ENCODE measurements around the gene AGBL4. TPM values are rescaled to one million over a fixed set of nuclear protein-coding genes. Genes with fewer than 3 reads are reported as not detected.
A peak's percentile ranks its signal among the peaks of the same experiment; 100 is the strongest.

The AGBL4 gene
- polyA plus RNA-seq, 1 donor from 2014 or later, result not detected

DNA sequence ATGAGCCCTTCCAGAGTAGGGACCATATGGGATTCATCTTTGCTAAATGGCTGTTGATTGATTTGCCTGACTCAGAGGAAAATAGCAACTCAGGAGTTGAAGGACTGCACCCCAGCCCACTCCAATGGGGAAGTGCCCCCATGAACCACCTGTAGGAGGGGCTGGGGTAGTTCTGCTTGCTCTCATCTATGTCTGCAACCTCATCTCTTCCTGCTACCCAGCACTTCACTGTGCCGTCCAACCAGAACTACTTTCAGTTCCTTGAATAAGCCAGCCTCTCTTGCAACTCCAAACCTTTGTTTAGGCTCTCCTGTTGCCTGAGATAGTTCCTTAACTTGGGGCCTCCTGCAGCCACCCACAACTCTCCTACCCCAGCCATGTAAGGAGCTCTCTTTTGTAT, 1273.6 kb downstream of the AGBL4 start:
- Mint-ChIP-seq H3K36me3 (peaks cover 7% of the 10 kb centered on the region), H3K4me3 (peak overlapping the region in 3 of 4 donors; percentile 25 to 75 (median 30)), H3K27ac (peak overlapping the region in 1 of 3 donors; percentile 84), H3K9me3 (no peaks in the 10 kb centered on the region), H3K27me3 (no peaks in the 10 kb centered on the region), H3K4me1 (peaks cover 19 to 42% (median 32%) of the 10 kb centered on the region in 3 donors)

DNA sequence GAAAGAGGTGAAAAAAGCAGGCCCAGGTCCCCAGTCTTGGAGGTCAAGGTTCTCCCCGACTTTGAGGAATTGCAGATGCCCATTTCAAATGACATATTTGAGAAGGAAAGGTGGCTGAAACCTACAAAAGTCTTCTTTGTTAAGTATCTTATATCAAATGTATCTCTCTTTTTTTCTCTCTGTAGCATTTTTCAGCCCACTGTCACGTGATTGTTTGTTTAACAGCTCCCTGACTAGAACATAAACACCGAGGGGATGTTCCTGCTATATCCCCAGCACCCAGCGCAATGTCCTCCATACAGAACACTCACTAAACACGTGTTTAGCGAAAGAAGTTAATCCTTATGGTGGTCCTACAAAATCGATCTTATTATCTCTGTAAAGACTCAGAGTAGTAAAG, 1274.7 kb downstream of the AGBL4 start:
- no peaks in the 10 kb centered on the region for H3K9me3 Mint-ChIP-seq
- peaks cover 13 to 33% (median 23%) of the 10 kb centered on the region in 3 donors for H3K4me1 Mint-ChIP-seq
- H3K27ac Mint-ChIP-seq, result no peak overlapping the region
- H3K36me3 Mint-ChIP-seq, result peaks cover 7% of the 10 kb centered on the region
- H3K27me3 Mint-ChIP-seq, result no peaks in the 10 kb centered on the region
- H3K4me3 Mint-ChIP-seq, result no peak overlapping the region

DNA sequence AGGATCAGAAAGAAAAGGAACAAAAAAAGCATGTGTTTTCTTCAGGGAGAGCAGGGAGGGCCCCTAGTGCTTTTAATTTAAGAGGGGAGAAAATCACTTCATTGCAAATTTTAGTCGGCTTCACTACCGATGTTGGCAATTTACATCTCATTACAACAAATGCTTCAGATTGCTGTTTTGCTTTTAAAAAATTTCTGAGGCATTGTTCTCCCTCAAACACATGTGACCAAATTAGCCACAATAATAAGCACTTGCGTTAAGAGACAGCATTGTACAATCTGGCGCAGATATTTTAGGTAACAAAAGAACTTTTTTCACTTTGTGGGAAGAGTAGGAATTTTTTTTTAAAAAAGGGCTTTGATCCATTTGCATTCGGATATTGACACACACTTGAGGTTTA, 1276.8 kb downstream of the AGBL4 start:
- H3K36me3 Mint-ChIP-seq, result peaks cover 4% of the 10 kb centered on the region
- H3K4me1 Mint-ChIP-seq, result peaks cover 6 to 22% (median 16%) of the 10 kb centered on the region in 3 donors
- no peak overlapping the region for H3K4me3 Mint-ChIP-seq
- H3K9me3 Mint-ChIP-seq, result no peaks in the 10 kb centered on the region
- peak overlapping the region in 1 of 3 donors; percentile 14 for H3K27ac Mint-ChIP-seq
- H3K27me3 Mint-ChIP-seq, result no peaks in the 10 kb centered on the region

DNA sequence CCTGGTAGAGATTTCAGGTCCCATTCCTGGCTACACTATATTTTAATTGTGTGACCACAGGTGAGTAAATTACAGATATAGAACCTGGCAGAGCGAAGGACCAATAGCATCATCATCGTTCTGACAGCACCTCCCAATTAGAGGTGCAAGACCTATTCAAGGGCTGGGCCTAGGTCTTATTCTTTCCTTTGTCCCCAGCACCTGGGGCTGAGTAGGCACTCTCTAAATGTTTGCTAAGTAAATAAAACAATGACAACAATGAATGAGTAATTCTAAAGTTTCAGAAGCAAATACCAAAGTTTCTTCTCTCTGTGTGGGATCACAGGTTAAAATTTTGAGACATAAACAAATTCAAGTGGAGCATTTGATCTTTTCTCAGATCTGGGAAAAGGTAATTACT, 1279.7 kb downstream of the AGBL4 start:
- H3K4me3 Mint-ChIP-seq, result no peak overlapping the region
- no peaks in the 10 kb centered on the region for H3K27me3 Mint-ChIP-seq
- H3K36me3 Mint-ChIP-seq, result peaks cover 4% of the 10 kb centered on the region
- H3K9me3 Mint-ChIP-seq, result no peaks in the 10 kb centered on the region
- H3K27ac Mint-ChIP-seq, result no peak overlapping the region
- peaks cover 0 to 5% (median 3%) of the 10 kb centered on the region in 3 donors for H3K4me1 Mint-ChIP-seq

DNA sequence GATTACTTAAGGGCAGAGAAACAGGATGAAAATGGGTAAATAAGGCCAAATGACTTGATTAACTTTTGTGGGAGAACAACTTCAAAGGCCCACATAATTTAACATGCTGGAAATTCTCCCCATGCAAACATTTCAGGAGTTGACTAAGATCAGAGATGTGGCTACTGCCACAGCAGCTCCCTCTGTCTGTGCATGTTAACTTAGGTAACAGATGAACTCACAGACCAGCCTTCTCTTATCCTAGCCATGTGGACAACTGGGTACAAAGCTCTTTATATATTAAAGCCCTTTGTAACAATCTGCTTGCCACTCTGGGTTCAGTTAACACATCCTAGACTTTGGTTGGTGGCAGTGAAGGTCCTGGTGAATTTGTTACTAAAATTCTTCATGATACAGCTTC, 1280.3 kb downstream of the AGBL4 start:
- no peak overlapping the region for H3K4me3 Mint-ChIP-seq
- H3K36me3 Mint-ChIP-seq, result peaks cover 6% of the 10 kb centered on the region
- H3K27me3 Mint-ChIP-seq, result no peaks in the 10 kb centered on the region
- H3K4me1 Mint-ChIP-seq, result peaks cover 0 to 5% (median 1%) of the 10 kb centered on the region in 3 donors
- no peaks in the 10 kb centered on the region for H3K9me3 Mint-ChIP-seq
- H3K27ac Mint-ChIP-seq, result no peak overlapping the region

DNA sequence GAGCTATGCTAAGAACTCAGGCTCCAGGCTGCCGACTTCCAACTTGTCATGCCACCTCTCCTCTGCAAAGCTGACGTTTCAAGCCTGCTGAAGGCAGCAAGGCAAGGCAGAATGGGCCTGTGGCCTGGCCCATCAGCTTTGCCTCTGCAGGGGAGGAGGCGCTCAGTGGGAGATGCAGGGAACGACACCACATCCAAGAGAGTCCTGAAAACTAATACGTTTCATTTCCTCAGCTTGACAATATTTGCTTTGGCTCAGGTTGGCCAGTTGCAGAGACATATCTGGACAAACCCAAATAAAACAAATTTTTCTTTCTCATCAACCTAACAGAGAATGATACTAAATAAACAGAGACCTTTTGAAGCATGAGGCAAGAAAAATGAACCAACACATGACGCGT, 1282.4 kb downstream of the AGBL4 start:
- H3K4me3 Mint-ChIP-seq, result no peak overlapping the region
- no peaks in the 10 kb centered on the region for H3K9me3 Mint-ChIP-seq
- H3K4me1 Mint-ChIP-seq, result peaks cover 0 to 4% (median 0%) of the 10 kb centered on the region in 3 donors
- no peaks in the 10 kb centered on the region for H3K27me3 Mint-ChIP-seq
- no peak overlapping the region for H3K27ac Mint-ChIP-seq
- H3K36me3 Mint-ChIP-seq, result peaks cover 6% of the 10 kb centered on the region

DNA sequence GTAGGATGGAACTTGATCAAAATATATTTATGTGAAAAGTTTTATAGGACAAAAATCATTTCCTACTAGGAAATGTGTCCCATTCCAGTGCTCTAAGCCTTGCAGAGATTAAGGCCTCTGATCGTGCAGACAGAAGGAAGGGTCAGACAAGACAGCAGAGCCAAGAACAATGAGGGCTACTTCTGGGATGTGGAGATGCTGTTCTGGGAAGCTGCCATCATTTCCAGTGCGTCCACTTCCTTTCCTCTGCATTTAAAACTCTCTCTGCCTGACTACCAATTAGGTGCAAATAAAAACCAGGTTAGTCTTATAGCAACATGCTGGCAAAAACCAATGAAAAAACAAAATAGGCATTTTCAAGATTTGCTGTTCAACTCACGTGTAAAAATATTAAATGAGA, 1283.1 kb downstream of the AGBL4 start:
- no peak overlapping the region for H3K4me3 Mint-ChIP-seq
- peaks cover 0 to 4% (median 0%) of the 10 kb centered on the region in 3 donors for H3K4me1 Mint-ChIP-seq
- no peak overlapping the region for H3K27ac Mint-ChIP-seq
- peaks cover 5% of the 10 kb centered on the region for H3K36me3 Mint-ChIP-seq
- H3K27me3 Mint-ChIP-seq, result no peaks in the 10 kb centered on the region
- H3K9me3 Mint-ChIP-seq, result no peaks in the 10 kb centered on the region

DNA sequence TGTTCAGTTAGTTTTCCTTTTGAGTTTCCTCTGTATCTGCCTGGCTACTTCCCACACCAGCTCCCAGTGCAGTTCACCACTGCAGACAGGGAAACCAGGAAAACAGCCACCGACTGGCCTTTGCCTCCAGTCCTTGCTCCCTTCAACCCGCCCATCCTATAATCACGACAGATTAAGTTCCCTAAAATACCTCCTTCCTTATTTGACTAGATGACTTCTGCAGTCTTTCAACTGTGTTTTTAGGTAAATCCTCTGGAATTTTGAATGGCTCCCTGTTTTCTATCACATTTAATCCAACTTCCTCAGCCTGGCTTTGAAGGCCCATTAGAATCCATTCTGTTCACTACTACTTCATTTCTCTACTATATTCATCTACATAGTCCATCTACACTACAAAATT, 1284.7 kb downstream of the AGBL4 start:
- Mint-ChIP-seq H3K4me3 (peak overlapping the region in 1 of 4 donors; percentile 33), H3K27me3 (no peaks in the 10 kb centered on the region), H3K4me1 (peaks cover 0 to 4% (median 0%) of the 10 kb centered on the region in 3 donors), H3K36me3 (peaks cover 9% of the 10 kb centered on the region), H3K27ac (no peak overlapping the region), H3K9me3 (no peaks in the 10 kb centered on the region)

DNA sequence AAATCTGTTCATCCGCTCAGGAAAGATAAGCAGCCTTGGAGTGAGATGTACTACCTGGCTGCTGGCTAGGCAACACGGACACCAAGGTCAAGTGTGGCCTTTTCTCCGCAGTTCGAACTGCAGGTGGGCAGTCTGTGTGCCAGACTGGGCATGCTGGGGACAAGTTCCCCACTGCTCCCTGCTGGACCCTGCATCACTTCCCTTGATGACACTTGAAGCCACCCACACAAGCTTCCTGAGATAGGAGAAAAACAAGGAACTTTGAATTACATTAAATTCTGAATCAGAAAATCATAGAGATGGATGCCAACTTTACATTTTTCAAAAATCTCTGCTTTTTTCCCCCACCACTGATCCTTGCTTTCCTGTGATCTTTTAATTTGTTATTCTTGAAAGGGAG, 1285.4 kb downstream of the AGBL4 start:
- Mint-ChIP-seq H3K9me3 (no peaks in the 10 kb centered on the region), H3K4me1 (peaks cover 0 to 4% (median 1%) of the 10 kb centered on the region in 3 donors), H3K27ac (no peak overlapping the region), H3K27me3 (no peaks in the 10 kb centered on the region), H3K36me3 (peaks cover 9% of the 10 kb centered on the region), H3K4me3 (no peak overlapping the region)

DNA sequence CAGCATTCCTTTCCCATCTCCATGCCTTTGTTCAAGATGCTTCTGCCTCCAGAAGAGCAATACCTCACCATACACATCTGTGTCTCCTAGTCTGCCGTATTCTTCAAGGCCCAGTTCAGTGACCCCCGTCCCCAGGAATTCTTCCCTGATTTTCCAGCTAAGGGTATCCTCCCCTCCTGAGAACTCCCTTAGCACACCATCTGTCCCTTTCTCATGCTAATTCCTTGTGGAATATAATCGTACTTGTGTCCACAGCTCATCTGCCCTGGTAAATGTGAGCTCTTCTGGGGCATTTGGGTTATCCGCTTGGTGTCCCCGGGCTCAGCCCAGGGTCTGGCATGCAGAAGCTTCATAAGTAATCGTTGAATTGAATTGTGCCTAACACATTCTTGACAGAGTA, 1288.0 kb downstream of the AGBL4 start:
- Mint-ChIP-seq H3K27me3 (no peaks in the 10 kb centered on the region), H3K4me1 (peaks cover 0 to 4% (median 1%) of the 10 kb centered on the region in 3 donors), H3K9me3 (no peaks in the 10 kb centered on the region), H3K27ac (no peak overlapping the region), H3K4me3 (no peak overlapping the region), H3K36me3 (peaks cover 9% of the 10 kb centered on the region)

DNA sequence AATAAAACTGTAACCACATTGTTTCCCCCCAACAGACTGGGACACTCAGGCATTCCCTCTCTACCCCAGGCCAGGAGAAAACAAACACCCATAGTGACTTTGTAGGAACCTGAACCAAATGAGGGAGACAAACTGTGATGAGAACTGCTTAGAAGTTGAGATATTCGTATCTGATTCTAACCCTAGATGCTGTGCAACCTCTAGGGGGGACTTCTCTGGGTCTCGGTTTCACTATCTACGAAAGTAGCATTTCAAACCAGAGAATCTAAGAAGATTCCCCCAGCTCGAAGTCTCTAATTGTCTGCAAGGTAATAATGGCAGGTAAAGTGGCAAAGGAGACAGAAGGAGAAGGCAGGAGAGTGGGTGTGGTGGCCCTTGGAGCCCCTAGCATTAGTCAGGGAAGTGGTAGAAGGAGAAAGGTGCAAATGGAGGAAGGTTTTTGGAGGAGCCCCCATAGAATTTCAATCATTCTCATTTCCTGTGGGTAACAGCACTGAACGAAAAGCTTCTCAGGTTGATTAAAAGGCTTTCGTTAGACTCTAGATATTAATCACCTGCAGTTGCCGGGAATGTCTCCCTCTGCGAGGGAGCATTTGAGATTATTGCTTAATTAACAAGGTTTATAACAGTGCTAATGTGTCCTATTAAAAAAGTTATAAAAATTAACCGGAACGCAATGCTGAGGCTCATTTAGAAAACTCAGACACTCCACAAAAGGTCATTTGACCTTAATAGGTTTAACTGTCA, 1293.4 kb downstream of the AGBL4 start:
- no peak overlapping the region for H3K4me3 Mint-ChIP-seq
- peaks cover 0 to 5% (median 3%) of the 10 kb centered on the region in 3 donors for H3K4me1 Mint-ChIP-seq
- peak overlapping the region in 1 of 3 donors; percentile 74 for H3K27ac Mint-ChIP-seq
- H3K36me3 Mint-ChIP-seq, result peaks cover 11% of the 10 kb centered on the region
- no peaks in the 10 kb centered on the region for H3K27me3 Mint-ChIP-seq
- no peaks in the 10 kb centered on the region for H3K9me3 Mint-ChIP-seq

DNA sequence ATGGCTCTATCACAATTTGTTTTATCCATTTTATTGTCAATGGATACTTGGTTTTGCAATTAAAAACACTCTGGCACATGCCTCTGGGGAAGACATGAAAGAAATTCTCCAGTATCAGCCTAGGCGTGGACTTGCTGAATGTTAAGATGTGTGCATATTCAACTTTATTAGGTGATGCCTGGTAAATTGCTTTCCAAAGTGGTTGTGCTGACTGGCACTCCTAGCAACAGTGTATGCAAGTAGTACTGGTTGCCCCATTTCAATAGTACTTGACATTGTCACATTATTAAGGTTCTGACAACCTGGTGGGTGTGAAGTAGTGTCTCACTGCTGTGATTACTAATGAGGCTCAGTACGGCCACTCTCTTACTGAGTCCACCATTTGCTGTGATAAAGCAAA, 1295.2 kb downstream of the AGBL4 start:
- H3K36me3 Mint-ChIP-seq, result peaks cover 7% of the 10 kb centered on the region
- H3K27me3 Mint-ChIP-seq, result no peaks in the 10 kb centered on the region
- H3K4me1 Mint-ChIP-seq, result peaks cover 2 to 5% (median 3%) of the 10 kb centered on the region in 3 donors
- no peak overlapping the region for H3K27ac Mint-ChIP-seq
- H3K9me3 Mint-ChIP-seq, result no peaks in the 10 kb centered on the region
- H3K4me3 Mint-ChIP-seq, result no peak overlapping the region

DNA sequence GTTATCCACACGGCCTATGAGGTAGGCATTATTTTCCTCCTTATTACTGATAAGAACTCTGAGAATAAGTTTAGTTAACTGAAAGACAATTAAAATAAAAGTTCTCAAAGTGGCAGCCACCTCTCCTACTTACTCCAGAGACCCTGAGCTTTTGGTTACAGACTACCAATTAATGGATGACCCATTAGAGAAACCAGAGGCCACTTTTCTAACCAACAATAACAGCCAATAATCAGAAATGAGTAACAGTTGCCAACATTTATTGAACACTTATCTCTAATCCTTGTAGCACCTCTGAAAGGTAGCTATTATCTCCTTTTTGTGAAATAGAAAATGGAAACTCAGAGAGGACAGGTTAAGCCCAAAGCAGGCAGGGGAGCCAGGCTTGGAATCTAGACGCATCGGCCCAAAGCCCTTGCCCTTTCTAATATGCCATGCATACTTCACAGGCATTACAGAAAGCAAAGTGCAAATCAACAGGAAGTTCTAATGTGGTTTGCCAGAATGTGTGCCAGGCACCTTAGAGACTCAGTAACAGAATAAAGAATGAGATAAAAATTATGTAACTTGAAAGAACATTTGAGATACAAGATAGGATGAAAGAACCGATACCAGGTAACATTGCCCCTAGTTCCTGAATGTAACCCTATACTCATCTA, 1297.1 kb downstream of the AGBL4 start:
- no peaks in the 10 kb centered on the region for H3K9me3 Mint-ChIP-seq
- H3K27ac Mint-ChIP-seq, result no peak overlapping the region
- no peaks in the 10 kb centered on the region for H3K27me3 Mint-ChIP-seq
- H3K4me1 Mint-ChIP-seq, result peaks cover 2 to 5% (median 3%) of the 10 kb centered on the region in 3 donors
- no peak overlapping the region for H3K4me3 Mint-ChIP-seq
- H3K36me3 Mint-ChIP-seq, result peaks cover 7% of the 10 kb centered on the region

DNA sequence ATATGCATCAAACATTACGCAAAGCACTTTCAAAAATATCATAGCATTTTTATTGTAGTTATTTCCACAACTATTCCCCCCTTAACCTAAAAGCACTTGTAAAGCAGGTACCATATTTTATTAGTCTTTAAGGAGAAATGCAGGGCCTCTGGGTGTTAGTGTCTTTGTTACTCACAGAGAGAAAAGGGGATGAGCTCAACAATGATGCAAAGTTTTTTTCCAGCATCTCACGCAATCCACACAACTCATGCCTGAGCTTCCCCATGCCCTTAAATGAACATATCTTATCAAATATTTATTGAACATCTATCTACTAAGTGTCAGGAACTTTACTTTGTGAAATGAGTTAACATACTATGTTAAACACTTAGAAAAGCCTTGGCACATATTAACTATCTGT, 1297.6 kb downstream of the AGBL4 start:
- Mint-ChIP-seq H3K36me3 (peaks cover 7% of the 10 kb centered on the region), H3K9me3 (no peaks in the 10 kb centered on the region), H3K4me3 (no peak overlapping the region)

DNA sequence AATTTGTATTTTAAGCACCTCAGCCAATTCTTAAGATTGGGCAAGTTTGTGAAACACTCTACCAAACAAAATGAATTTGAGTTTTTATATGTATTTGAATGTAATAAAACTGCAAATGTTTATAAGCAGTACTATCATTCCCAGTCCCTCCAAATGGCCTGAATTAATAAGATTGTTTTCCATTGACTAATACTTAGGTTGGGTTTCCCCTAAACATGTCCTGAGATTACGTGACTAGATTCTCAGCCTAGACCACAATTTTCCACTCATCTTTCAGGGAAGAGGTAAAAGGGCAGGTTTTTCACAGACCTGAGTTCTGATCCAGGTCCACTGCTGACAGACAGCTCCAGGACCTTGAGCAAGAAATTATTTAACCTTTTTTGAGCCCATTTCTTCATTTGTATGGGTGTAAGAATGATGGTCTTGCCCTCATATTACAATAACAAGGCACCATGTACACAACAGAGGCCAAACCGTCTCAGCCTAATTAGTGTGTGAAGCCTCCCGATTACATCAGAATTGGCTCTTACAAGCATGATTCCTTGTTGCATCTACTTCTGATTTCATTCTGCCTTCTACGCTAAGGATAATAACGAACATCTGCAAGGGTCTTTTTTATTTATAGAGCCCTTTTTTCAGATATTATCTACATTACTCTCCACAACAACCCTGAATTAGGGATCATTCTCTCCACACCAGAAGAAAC, 1298.3 kb downstream of the AGBL4 start:
- no peak overlapping the region for H3K27ac Mint-ChIP-seq
- H3K4me1 Mint-ChIP-seq, result peaks cover 2 to 5% (median 3%) of the 10 kb centered on the region in 3 donors
- no peak overlapping the region for H3K4me3 Mint-ChIP-seq
- no peaks in the 10 kb centered on the region for H3K9me3 Mint-ChIP-seq
- H3K36me3 Mint-ChIP-seq, result peaks cover 7% of the 10 kb centered on the region
- no peaks in the 10 kb centered on the region for H3K27me3 Mint-ChIP-seq

More for the DNA sequence above, 1297.6 kb downstream of the AGBL4 start:
- peaks cover 2 to 5% (median 3%) of the 10 kb centered on the region in 3 donors for H3K4me1 Mint-ChIP-seq
- H3K27ac Mint-ChIP-seq, result no peak overlapping the region
- no peaks in the 10 kb centered on the region for H3K27me3 Mint-ChIP-seq
